ENCODE measurements around the gene R3HDM2.

- no peak for TF ChIP-seq CTCF (conservative IDR thresholded peaks at IDR 0.05 in 1 of 2, IDR thresholded peaks at IDR 0.05 in 1 of 2; ENCODE audit: extremely low read depth in 1 of 2, insufficient read depth in 1 of 2, low read depth in 1 of 2, low read length in 2 of 2)
- TF ChIP-seq EZH2 (IDR thresholded peaks at IDR 0.05; ENCODE audit: borderline replicate concordance, low read length), result no peak
Measured at GRCh38 chr12:57278465-57279381, 152.1 kb downstream of the R3HDM2 start.

Measured in mammary epithelial cell (primary cell).